Neutrophil (primary cell): ENCODE measurements around the gene CTBP2.

Experiments
- H3K27ac ChIP-seq: fragments of 200-600 bp; sonication (generic); 2 replicates; pipeline ENCODE4 v1.5.1; 2016; ENCODE audit warnings: mild to moderate bottlenecking, moderate library complexity
- H3K27me3 ChIP-seq: fragments of 200-600 bp; sonication (generic); 2 replicates; pipeline ENCODE4 v1.6.0; 2016; ENCODE audit warnings: mild to moderate bottlenecking
- H3K36me3 ChIP-seq: fragments of 200-600 bp; sonication (generic); 2 replicates; pipeline ENCODE4 v1.5.1; 2017
- H3K4me1 ChIP-seq, 2 experiments: fragments of 200-600 bp in 1 of 2; sonication (generic) in 1 of 2; 1 replicate in 1 of 2; 2 replicates in 1 of 2; pipeline versions ENCODE4 v1.5.1 to v1.6.1; 2013 to 2016; ENCODE audit warnings: low read depth in 1 of 2, low read length in 1 of 2, mild to moderate bottlenecking in 1 of 2, moderate library complexity in 1 of 2; ENCODE audit not compliant: control insufficient read depth in 1 of 2, insufficient read depth in 1 of 2
- H3K4me3 ChIP-seq, 2 experiments: fragments of 200-600 bp in 1 of 2; sonication (generic) in 1 of 2; 1 replicate in 1 of 2; 2 replicates in 1 of 2; pipeline ENCODE4 v1.5.1; 2013 to 2016; ENCODE audit warnings: low read depth in 1 of 2, low read length in 1 of 2, mild to moderate bottlenecking in 1 of 2, moderate library complexity in 1 of 2
- H3K9me3 ChIP-seq: fragments of 200-600 bp; sonication (generic); 2 replicates; pipeline ENCODE4 v1.5.1; 2016
- TF ChIP-seq, protein P1 (sequence below): fragments of 200-600 bp; sonication (generic); IDR thresholded peaks from 2 replicates; pipeline ENCODE4 v1.5.1; 2016; ENCODE audit warnings: antibody characterized with exemption

CTBP2 gene

GRCh38 chr10:125133696-125134482, 26.5 kb downstream of the CTBP2 start:
- Histone ChIP-seq H3K36me3 (peaks cover 62% of the 10 kb centered on the region), H3K9me3 (no peaks in the 10 kb centered on the region), H3K27me3 (no peaks in the 10 kb centered on the region), H3K27ac (peak overlapping the region; percentile 21), H3K4me1 (peaks cover 9% of the 10 kb centered on the region in 2 experiments), H3K4me3 (no peak overlapping the region)
- TF ChIP-seq, protein P1, sequence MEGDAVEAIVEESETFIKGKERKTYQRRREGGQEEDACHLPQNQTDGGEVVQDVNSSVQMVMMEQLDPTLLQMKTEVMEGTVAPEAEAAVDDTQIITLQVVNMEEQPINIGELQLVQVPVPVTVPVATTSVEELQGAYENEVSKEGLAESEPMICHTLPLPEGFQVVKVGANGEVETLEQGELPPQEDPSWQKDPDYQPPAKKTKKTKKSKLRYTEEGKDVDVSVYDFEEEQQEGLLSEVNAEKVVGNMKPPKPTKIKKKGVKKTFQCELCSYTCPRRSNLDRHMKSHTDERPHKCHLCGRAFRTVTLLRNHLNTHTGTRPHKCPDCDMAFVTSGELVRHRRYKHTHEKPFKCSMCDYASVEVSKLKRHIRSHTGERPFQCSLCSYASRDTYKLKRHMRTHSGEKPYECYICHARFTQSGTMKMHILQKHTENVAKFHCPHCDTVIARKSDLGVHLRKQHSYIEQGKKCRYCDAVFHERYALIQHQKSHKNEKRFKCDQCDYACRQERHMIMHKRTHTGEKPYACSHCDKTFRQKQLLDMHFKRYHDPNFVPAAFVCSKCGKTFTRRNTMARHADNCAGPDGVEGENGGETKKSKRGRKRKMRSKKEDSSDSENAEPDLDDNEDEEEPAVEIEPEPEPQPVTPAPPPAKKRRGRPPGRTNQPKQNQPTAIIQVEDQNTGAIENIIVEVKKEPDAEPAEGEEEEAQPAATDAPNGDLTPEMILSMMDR: no peak

DNA sequence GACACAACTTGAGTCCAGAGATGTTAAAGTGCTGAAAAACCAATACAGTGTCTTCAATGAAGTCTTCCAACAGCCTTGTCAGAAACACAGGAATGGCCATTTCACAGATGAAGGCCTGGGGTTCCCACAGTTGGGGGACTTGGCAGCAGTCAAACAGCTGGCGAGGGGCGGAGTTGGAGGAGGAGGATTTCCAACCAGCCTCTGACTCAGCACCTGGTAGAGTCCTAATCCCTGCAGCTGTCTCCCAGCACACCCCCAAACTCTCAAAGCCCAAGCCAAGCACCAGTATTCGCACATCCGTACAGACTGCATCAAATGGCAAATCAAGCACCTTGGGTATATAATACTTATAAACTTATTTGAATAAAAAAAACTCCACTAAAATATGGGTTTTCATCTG, 28.0 kb downstream of the CTBP2 start:
- Histone ChIP-seq H3K27me3 (no peaks in the 10 kb centered on the region), H3K36me3 (peaks cover 59% of the 10 kb centered on the region), H3K9me3 (no peaks in the 10 kb centered on the region), H3K4me3 (no peak overlapping the region), H3K4me1 (peaks cover 12 to 14% of the 10 kb centered on the region in 2 experiments), H3K27ac (no peak overlapping the region)
- TF ChIP-seq, protein P1: no peak

DNA sequence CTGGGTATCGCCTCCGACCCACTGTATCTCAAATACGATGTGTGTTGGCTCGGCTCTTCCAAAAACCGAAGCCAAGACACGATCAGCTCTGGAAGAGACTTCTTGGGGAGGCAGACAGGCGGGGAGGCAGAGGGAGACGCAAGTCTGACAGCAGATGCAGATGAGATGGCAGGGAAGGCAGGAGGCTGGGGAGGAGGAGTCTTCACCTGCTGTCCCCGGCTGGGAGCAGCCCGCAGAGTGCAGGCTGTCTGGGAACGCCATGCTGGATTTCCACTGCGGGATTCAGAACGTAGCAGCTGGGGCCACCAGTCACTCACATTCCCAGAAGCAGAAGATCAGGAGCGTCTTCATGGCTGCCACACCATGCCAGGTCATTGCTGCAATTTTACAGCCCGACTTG, 29.4 kb downstream of the CTBP2 start:
- TF ChIP-seq, protein P1: no peak
- H3K4me1 ChIP-seq: peaks cover 12 to 14% of the 10 kb centered on the region in 2 experiments
- H3K4me3 ChIP-seq: no peak overlapping the region
- H3K27ac ChIP-seq: no peak overlapping the region
- H3K36me3 ChIP-seq: peaks cover 53% of the 10 kb centered on the region
- no peaks in the 10 kb centered on the region for H3K9me3 ChIP-seq
- no peaks in the 10 kb centered on the region for H3K27me3 ChIP-seq

DNA sequence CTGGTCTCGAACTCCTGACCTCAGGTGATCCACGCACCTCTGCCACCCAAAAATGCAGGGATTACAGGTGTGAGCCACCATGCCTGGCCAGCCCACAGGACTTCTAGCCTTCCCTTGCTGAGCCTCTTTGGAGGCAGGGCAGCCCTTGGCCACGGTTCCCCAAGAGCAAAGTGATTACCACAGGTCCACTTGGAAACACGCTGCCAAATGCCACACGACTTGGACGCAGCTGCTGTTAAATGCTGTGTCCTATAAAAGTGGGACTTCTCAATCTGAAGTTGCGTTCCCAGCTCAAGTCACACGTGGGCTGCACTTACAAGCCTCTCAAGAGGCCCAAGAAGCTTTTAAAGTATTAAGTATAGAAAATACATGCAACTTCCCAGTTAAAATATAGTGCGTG, 30.1 kb downstream of the CTBP2 start:
- TF ChIP-seq, protein P1: no peak
- Histone ChIP-seq H3K4me3 (no peak overlapping the region), H3K27ac (no peak overlapping the region), H3K36me3 (peaks cover 48% of the 10 kb centered on the region), H3K27me3 (no peaks in the 10 kb centered on the region), H3K4me1 (peaks cover 12 to 14% of the 10 kb centered on the region in 2 experiments), H3K9me3 (no peaks in the 10 kb centered on the region)

DNA sequence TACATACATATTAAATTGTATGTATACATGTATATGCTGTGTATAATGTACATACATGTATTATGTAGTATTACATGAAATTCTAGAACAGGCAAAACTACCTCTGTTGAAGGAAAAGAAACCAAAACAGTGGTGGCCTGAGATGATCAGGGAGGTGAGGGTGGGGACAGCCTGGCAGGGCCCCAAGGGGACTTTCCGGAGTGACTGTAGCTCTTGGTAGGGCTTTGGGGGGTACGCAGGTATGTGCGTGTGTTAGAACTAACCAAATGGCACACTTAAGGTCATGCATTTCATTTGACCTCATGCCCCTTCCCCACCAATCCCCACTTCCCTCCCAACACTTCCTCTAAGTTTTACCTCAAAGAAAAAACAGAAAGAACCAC, 31.3 kb downstream of the CTBP2 start:
- Histone ChIP-seq H3K9me3 (no peaks in the 10 kb centered on the region), H3K36me3 (peaks cover 46% of the 10 kb centered on the region), H3K4me1 (peaks cover 12 to 14% of the 10 kb centered on the region in 2 experiments), H3K4me3 (no peak overlapping the region), H3K27ac (peak overlapping the region; percentile 48), H3K27me3 (no peaks in the 10 kb centered on the region)
- TF ChIP-seq, protein P1: no peak
